Uterus (tissue), 4 donors: ENCODE data around the gene TAF9. TPM values are rescaled to one million over a fixed set of nuclear protein-coding genes. Genes with fewer than 3 reads are reported as not detected.

Experiments used
- DNase-seq, 2 donors: peaks; one replicate each; pipeline ENCODE4 v3.0.0-alpha.2; 2019 to 2020
- H3K27ac ChIP-seq, 2 donors: fragments of 200-600 bp; sonication (generic); 1 replicate in 1 of 2; 2 replicates in 1 of 2; pipeline ENCODE4 v1.5.1; 2016 to 2018
- H3K27me3 ChIP-seq, 2 donors: fragments of 200-600 bp; sonication (generic); one replicate each; pipeline ENCODE4 v1.5.1; 2018 to 2019; ENCODE audit warnings: control low read depth in 1 of 2
- H3K36me3 ChIP-seq, 2 donors: fragments of 200-600 bp; sonication (generic); one replicate each; pipeline ENCODE4 v1.5.1; 2019; ENCODE audit warnings: control low read depth in 1 of 2
- H3K4me1 ChIP-seq, 2 donors: fragments of 200-600 bp; sonication (generic); one replicate each; pipeline ENCODE4 v1.5.1; 2018 to 2019; ENCODE audit warnings: control low read depth in 1 of 2
- H3K4me3 ChIP-seq, 2 donors: fragments of 200-600 bp; sonication (generic); 1 replicate in 1 of 2; 2 replicates in 1 of 2; pipeline ENCODE4 v1.5.1; 2018 to 2019; ENCODE audit warnings: mild to moderate bottlenecking in 1 of 2
- H3K9me3 ChIP-seq, 2 donors: fragments of 200-600 bp; sonication (generic); one replicate each; pipeline ENCODE4 v1.5.1; 2019; ENCODE audit warnings: control low read depth in 1 of 2
- POLR2A ChIP-seq, 2 donors: fragments of 450-650 bp; IDR thresholded peaks; one replicate each; pipeline ENCODE4 v1.6.1; 2016; ENCODE audit warnings: antibody characterized with exemption in 2 of 2, mild to moderate bottlenecking in 1 of 2, moderate library complexity in 1 of 2
- intact Hi-C: fragments of 100-400 bp; cut with DNase I; formaldehyde crosslinking; loops from one replicate; pipeline ENCODE4 v1.15.1; 2023; ENCODE audit warnings: low total_unique reads
- total RNA-seq, 4 donors: library from RNA; depleted of rRNA in 3 of 4; stranded (reverse); fragments of >200 nt in 3 of 4; gene quantifications; one replicate each; pipeline versions ENCODE4 v1.1.0 to v1.2.4, GENCODE V29; 2014 to 2023
- TF ChIP-seq, protein P1 (sequence below), 4 experiments: fragments of 200-600 bp in 2 of 4; fragments of 450-650 bp in 2 of 4; sonication (generic) in 2 of 4; IDR thresholded peaks; one replicate each; pipeline ENCODE4 v1.5.1; 2016 to 2019; ENCODE audit warnings: antibody characterized with exemption in 4 of 4, mild to moderate bottlenecking in 2 of 4, moderate library complexity in 1 of 4
- donor health status: DM: yes; HTN: yes; CAD: no.

TAF9 gene
- total RNA-seq, 4 donors from 2014 or later = 10.9 to 50.5 (median 32.7) TPM

DNA sequence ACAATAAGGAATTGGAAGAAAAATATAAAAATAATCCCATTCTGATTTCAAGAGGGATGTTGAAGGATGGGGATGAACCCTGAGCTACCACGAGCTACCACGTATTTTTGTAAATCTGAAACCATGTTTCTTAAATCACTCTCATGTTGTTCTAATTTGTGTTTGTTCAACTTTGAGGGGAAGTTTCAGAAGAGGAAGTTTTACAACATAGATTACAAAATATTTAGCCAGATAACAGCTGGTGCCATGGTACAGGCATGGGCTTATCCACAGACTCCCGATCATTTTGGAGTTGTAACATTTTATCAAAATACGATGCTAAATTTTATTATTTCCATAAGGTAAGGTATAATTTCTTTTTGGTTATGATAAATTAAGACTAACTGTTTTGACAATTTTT is 51.9 kb downstream of the TAF9 start:
- no peak overlapping the region for H3K4me3 ChIP-seq
- TF ChIP-seq, protein P1, sequence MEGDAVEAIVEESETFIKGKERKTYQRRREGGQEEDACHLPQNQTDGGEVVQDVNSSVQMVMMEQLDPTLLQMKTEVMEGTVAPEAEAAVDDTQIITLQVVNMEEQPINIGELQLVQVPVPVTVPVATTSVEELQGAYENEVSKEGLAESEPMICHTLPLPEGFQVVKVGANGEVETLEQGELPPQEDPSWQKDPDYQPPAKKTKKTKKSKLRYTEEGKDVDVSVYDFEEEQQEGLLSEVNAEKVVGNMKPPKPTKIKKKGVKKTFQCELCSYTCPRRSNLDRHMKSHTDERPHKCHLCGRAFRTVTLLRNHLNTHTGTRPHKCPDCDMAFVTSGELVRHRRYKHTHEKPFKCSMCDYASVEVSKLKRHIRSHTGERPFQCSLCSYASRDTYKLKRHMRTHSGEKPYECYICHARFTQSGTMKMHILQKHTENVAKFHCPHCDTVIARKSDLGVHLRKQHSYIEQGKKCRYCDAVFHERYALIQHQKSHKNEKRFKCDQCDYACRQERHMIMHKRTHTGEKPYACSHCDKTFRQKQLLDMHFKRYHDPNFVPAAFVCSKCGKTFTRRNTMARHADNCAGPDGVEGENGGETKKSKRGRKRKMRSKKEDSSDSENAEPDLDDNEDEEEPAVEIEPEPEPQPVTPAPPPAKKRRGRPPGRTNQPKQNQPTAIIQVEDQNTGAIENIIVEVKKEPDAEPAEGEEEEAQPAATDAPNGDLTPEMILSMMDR (IDR thresholded peaks at IDR 0.05) = no peak
- no peak for TF ChIP-seq POLR2A (IDR thresholded peaks at IDR 0.05)
- H3K9me3 ChIP-seq = no peaks in the 10 kb centered on the region
- no peak for DNase-seq
- intact Hi-C loops = no loop called here
- H3K36me3 ChIP-seq = no peaks in the 10 kb centered on the region
- H3K27me3 ChIP-seq = no peaks in the 10 kb centered on the region
- H3K27ac ChIP-seq = no peak overlapping the region
- no peaks in the 10 kb centered on the region for H3K4me1 ChIP-seq

DNA sequence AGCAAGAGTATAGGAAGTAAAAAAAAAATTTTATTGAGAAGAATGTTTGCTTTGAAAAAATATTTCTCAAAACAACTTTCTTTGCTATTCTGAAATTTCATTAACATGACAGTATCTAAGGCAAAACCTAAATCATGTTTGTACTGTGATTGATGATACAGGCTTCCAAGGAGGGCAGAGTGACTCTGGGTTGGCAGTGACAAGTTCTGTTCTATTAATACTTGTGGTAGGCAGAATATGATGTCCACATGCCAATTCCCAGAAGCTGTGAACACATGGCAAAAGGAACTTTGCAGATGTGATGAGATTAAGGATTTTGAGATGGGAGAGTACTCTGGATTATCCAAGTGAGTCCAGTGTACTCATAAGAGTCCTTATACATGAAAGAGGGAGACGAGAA is 53.3 kb downstream of the TAF9 start:
- intact Hi-C loops = no loop called here

More for the DNA sequence above, 53.3 kb downstream of the TAF9 start:
- H3K4me1 ChIP-seq = no peaks in the 10 kb centered on the region
- TF ChIP-seq POLR2A (IDR thresholded peaks at IDR 0.05) = no peak
- TF ChIP-seq, protein P1 (IDR thresholded peaks at IDR 0.05) = no peak
- H3K27me3 ChIP-seq = no peaks in the 10 kb centered on the region
- DNase-seq = no peak
- H3K27ac ChIP-seq = no peak overlapping the region
- no peak overlapping the region for H3K4me3 ChIP-seq
- no peaks in the 10 kb centered on the region for H3K9me3 ChIP-seq
- H3K36me3 ChIP-seq = no peaks in the 10 kb centered on the region

Other genes with a start within 250 kb of the TAF9 start
- gene CCNB1, start 202.4 kb downstream of the TAF9 start, total RNA-seq = 10 to 100 TPM in 2 of 4 donors, 1 to 10 TPM in 1, under 1 TPM in 1; under 0.01 to 60.3 (median 10.2) TPM
- gene CENPH, start 179.9 kb downstream of the TAF9 start, total RNA-seq = 10 to 100 TPM in 1 of 4 donors, 1 to 10 TPM in 2, not detected in 1; 1.3 to 12.4 (median 5.3) TPM
- gene CDK7, start 134.6 kb downstream of the TAF9 start, total RNA-seq = 10 to 100 TPM in 2 of 4 donors, 1 to 10 TPM in 2; 4.4 to 35.3 (median 11.1) TPM
- 1 to 10 TPM; 1.8 to 9.9 (median 6.6) TPM for gene CCDC125, start 36.7 kb downstream of the TAF9 start, total RNA-seq
- 10 to 100 TPM; 23.6 to 36.3 (median 28.2) TPM for gene AK6, start within 50 bp of the TAF9 start, total RNA-seq
- gene RAD17, start 298 bp upstream of the TAF9 start, total RNA-seq = 10 to 100 TPM in 2 of 4 donors, 1 to 10 TPM in 2; 6.1 to 35.1 (median 15.1) TPM
- 1 to 10 TPM in 1 of 4 donors, under 1 TPM in 2, not detected in 1; 0.26 to 7.4 (median 0.70) TPM for gene MARVELD2, start 45.6 kb upstream of the TAF9 start, total RNA-seq
- 10 to 100 TPM in 2 of 4 donors, 1 to 10 TPM in 2; 3.9 to 29.5 (median 7.8) TPM for gene OCLN, start 123.3 kb upstream of the TAF9 start, total RNA-seq
- gene GTF2H2C, start 190.7 kb upstream of the TAF9 start, total RNA-seq = 10 to 100 TPM in 3 of 4 donors, 1 to 10 TPM in 1; 4.9 to 80.9 (median 26.6) TPM